NT2/D1 (cell line): ENCODE results near the gene PATJ.

Experiments used
- SUZ12 ChIP-seq: IDR thresholded peaks from 2 replicates; pipeline ENCODE4 v1.6.1; 2011; ENCODE audit not compliant: insufficient read length, insufficient read depth; ENCODE audit errors: extremely low read depth
- YY1 ChIP-seq: IDR thresholded peaks from 2 replicates; pipeline ENCODE4 v1.6.1; 2011; ENCODE audit not compliant: insufficient read length, insufficient read depth

- TF ChIP-seq YY1 (no peak), SUZ12 (no peak)
Observed at GRCh38 chr1:61941794-61942193, 199.5 kb downstream of the PATJ start.
